Peyer's patch (tissue), 4 donors: ENCODE results near the gene DNAH3. TPM values are rescaled to one million over a fixed set of nuclear protein-coding genes. Genes with fewer than 3 reads are reported as not detected.

Source experiments
- DNase-seq, 3 donors: peaks; one replicate each; pipeline ENCODE4 v3.0.0-alpha.2; 2017 to 2019
- H3K27ac ChIP-seq, 4 donors: fragments of 200-600 bp; sonication (generic); one replicate each; pipeline ENCODE4 v1.5.1; 2016 to 2019
- H3K27me3 ChIP-seq, 2 donors: fragments of 200-600 bp; sonication (generic); one replicate each; pipeline ENCODE4 v1.5.1; 2019
- H3K36me3 ChIP-seq, 3 donors: fragments of 200-600 bp; sonication (generic); one replicate each; pipeline ENCODE4 v1.5.1; 2016 to 2019
- H3K4me1 ChIP-seq, 4 donors: fragments of 200-600 bp; sonication (generic); one replicate each; pipeline ENCODE4 v1.5.1; 2016 to 2019
- H3K4me3 ChIP-seq, 4 donors: fragments of 200-600 bp; sonication (generic); 1 replicate in 3 of 4; 2 replicates in 1 of 4; pipeline ENCODE4 v1.5.1; 2016 to 2019; ENCODE audit warnings: mild to moderate bottlenecking in 1 of 4
- H3K9me3 ChIP-seq, 4 donors: fragments of 200-600 bp; sonication (generic); one replicate each; pipeline ENCODE4 v1.5.1; 2016 to 2019; ENCODE audit warnings: mild to moderate bottlenecking in 1 of 4
- CTCF ChIP-seq, 6 experiments: fragments of 450-650 bp in 4 of 6; fragments of 200-600 bp in 2 of 6; sonication (generic) in 1 of 6; IDR thresholded peaks; one replicate each; pipeline ENCODE4 v1.5.1; 2017 to 2019; ENCODE audit warnings: antibody characterized with exemption in 6 of 6, mild to moderate bottlenecking in 3 of 6, moderate library complexity in 1 of 6
- POLR2A ChIP-seq, 2 donors: fragments of 450-650 bp; IDR thresholded peaks; one replicate each; pipeline ENCODE4 v1.5.1; 2017; ENCODE audit warnings: antibody characterized with exemption in 2 of 2, mild to moderate bottlenecking in 2 of 2, moderate library complexity in 2 of 2
- total RNA-seq, 4 donors: library from RNA; depleted of rRNA; stranded (reverse); fragments of >200 nt; gene quantifications; one replicate each; pipeline ENCODE4 v1.1.0, GENCODE V29; 2016

Gene DNAH3
- total RNA-seq, 4 donors from 2014 or later, result 2.1 to 6.7 (median 4.5) TPM

- no peak overlapping the region for H3K27ac ChIP-seq
- H3K27me3 ChIP-seq, result no peaks in the 10 kb centered on the region
- DNase-seq, result no peak
- H3K4me1 ChIP-seq, result peaks cover 0 to 5% (median 0%) of the 10 kb centered on the region in 4 donors
- TF ChIP-seq CTCF (IDR thresholded peaks at IDR 0.05) (no peak), POLR2A (IDR thresholded peaks at IDR 0.05) (no peak)
- H3K36me3 ChIP-seq, result peaks cover 0 to 18% (median 0%) of the 10 kb centered on the region in 3 donors
- H3K4me3 ChIP-seq, result no peak overlapping the region
- H3K9me3 ChIP-seq, result no peaks in the 10 kb centered on the region
Observed at GRCh38 chr16:21185659-21186325, 35.1 kb upstream of the DNAH3 start.

DNA sequence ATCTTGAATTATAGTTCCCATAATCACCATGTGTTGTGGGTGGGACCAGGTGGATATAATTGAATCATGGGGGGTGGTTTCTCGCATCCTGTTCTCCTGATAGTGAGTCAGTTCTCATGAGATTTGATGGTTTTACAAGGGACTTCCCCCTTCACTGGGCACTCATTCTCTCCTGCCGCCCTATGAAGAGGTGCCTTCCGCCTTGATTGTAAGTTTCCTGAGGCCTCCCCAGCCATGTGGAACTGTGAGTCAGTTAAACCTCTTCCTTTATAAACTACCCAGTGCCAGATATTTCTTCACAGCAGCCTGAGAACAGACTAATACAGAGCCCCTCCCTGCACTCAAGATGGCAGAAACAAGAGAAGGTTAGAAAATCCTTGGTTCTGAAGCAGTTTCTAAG lies 34.2 kb upstream of the DNAH3 start:
- no peak for DNase-seq
- Histone ChIP-seq H3K27ac (no peak overlapping the region), H3K36me3 (peaks cover 0 to 25% (median 0%) of the 10 kb centered on the region in 3 donors), H3K27me3 (no peaks in the 10 kb centered on the region), H3K9me3 (no peaks in the 10 kb centered on the region), H3K4me3 (no peak overlapping the region), H3K4me1 (peaks cover 0 to 5% (median 0%) of the 10 kb centered on the region in 4 donors)
- no peak for TF ChIP-seq POLR2A (IDR thresholded peaks at IDR 0.05)
- no peak for TF ChIP-seq CTCF (IDR thresholded peaks at IDR 0.05)

- H3K4me3 ChIP-seq, result no peak overlapping the region
- no peak for DNase-seq
- no peak overlapping the region for H3K27ac ChIP-seq
- H3K9me3 ChIP-seq, result no peaks in the 10 kb centered on the region
- H3K4me1 ChIP-seq, result peaks cover 0 to 5% (median 0%) of the 10 kb centered on the region in 4 donors
- no peaks in the 10 kb centered on the region for H3K27me3 ChIP-seq
- peaks cover 0 to 33% (median 0%) of the 10 kb centered on the region in 3 donors for H3K36me3 ChIP-seq
- no peak for TF ChIP-seq CTCF (IDR thresholded peaks at IDR 0.05)
- TF ChIP-seq POLR2A (IDR thresholded peaks at IDR 0.05), result no peak
Observed at GRCh38 chr16:21183995-21184394, 33.3 kb upstream of the DNAH3 start.

DNA sequence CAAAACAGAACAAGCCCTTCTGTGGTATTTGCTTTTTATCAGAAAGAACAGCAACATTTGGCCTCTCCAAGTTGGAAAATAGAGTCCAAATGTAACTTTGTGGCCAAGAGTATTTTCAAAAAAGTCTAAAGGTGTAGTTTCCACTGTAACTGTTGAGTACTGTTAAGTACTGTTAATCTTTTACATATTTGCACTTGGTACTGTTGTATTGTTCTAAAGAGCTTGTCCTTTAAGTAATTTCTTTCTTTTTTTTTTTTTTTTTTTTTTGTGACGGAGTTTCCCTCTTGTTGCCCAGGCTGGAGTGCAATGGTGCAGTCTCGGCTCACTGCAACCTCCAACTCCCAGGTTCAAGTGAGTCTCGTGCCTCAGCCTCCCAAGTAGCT lies 29.3 kb upstream of the DNAH3 start:
- no peak for DNase-seq
- H3K27me3 ChIP-seq, result no peaks in the 10 kb centered on the region
- H3K27ac ChIP-seq, result no peak overlapping the region
- H3K4me3 ChIP-seq, result no peak overlapping the region
- H3K36me3 ChIP-seq, result peaks cover 0 to 64% (median 0%) of the 10 kb centered on the region in 3 donors
- no peak for TF ChIP-seq CTCF (IDR thresholded peaks at IDR 0.05)
- TF ChIP-seq POLR2A (IDR thresholded peaks at IDR 0.05), result no peak
- no peaks in the 10 kb centered on the region for H3K4me1 ChIP-seq
- no peaks in the 10 kb centered on the region for H3K9me3 ChIP-seq

DNA sequence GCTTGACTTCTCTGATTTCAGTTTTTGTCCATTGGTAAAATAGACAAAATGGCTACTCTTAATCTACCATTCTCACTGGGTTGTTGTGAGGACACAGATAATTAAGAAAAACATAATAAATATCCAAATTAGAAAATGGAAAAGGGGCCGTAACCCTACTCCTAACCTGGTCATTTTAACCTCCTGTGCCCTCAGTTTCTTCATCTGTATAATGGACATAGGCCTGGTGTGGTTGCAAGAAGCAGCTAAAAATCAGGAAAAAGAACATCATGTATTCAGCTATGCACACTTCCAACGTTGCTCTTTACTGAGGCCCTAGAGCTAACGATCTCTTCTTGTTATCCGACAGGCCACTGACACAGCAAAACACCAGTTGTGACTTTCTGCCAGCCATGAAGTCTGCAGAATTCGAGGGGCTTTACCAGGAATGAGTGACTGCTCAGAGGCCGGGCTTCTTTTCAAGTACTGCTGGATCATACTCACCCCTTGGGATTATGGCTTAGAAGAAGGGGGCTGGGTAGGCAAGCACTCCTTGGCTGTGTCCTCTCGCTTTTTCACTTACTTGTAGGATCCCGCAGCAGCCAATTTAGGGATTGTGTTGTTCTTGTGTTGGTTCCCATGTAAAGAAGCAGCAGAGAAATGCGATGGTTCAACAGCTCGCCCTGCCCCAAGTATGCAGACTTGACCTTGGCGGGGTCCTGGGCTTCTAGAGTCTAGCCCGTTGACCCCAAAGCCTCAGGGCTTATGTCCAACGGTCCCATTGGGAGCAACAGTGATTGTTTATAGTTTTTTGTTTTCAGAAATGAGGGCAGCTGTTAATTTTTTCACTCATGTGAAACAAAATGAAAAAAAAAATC lies 28.7 kb upstream of the DNAH3 start:
- no peak overlapping the region for H3K4me3 ChIP-seq
- H3K36me3 ChIP-seq, result peaks cover 0 to 70% (median 0%) of the 10 kb centered on the region in 3 donors
- H3K27me3 ChIP-seq, result no peaks in the 10 kb centered on the region
- no peaks in the 10 kb centered on the region for H3K9me3 ChIP-seq
- H3K27ac ChIP-seq, result no peak overlapping the region
- DNase-seq, result no peak
- no peaks in the 10 kb centered on the region for H3K4me1 ChIP-seq
- no peak for TF ChIP-seq CTCF (IDR thresholded peaks at IDR 0.05)
- no peak for TF ChIP-seq POLR2A (IDR thresholded peaks at IDR 0.05)
